Measurements from ENCODE around the gene SPPL2B.

Gene SPPL2B

GRCh38 chr19:2315818-2316353, 12.6 kb upstream of the SPPL2B start:
- H3K9me2 ChIP-seq (replicated peaks; ENCODE audit: insufficient read depth, low read length): no peaks in the 10 kb centered on the region
- H3K36me3 ChIP-seq (ENCODE audit: low read length): no peaks in the 10 kb centered on the region
- H3K27me3 ChIP-seq (ENCODE audit: low read length): no peaks in the 10 kb centered on the region
- H3K9ac ChIP-seq (ENCODE audit: low read length): no peak overlapping the region
- no peak overlapping the region for H3K4me3 ChIP-seq (ENCODE audit: insufficient read depth, low read length, poor library complexity, severe bottlenecking)
- no peaks in the 10 kb centered on the region for H4K20me1 ChIP-seq (ENCODE audit: low read depth, low read length)
- no peak overlapping the region for H2AFZ ChIP-seq (ENCODE audit: low read depth, low read length, severe bottlenecking)
- peaks cover 5% of the 10 kb centered on the region; the same call in 1 of the 2 replicates for H3F3A ChIP-seq (ENCODE audit: insufficient read depth)
- no peak overlapping the region for H3K4me2 ChIP-seq (ENCODE audit: low read depth, low read length, poor library complexity, severe bottlenecking)
- H3K27ac ChIP-seq (ENCODE audit: low read depth, low read length): no peak overlapping the region
- no peaks in the 10 kb centered on the region for H3K79me2 ChIP-seq (ENCODE audit: insufficient read depth, low read length)
- TF ChIP-seq CTCF (IDR thresholded peaks at IDR 0.05; ENCODE audit: insufficient read depth, low read length, poor library complexity, severe bottlenecking): peak; percentile 59
- no peak for TF ChIP-seq EZH2phosphoT487 (conservative IDR thresholded peaks at IDR 0.05; ENCODE audit: low read length)
- H3K9me3 ChIP-seq (ENCODE audit: insufficient read depth, low read length): 0 out of 2 replicates have a peak, but pooled peaks cover 9% of the 10 kb centered on the region

- Histone ChIP-seq H3K9me3 (ENCODE audit: insufficient read depth, low read length) (0 out of 2 replicates have a peak, but pooled peaks cover 9% of the 10 kb centered on the region), H3K9me2 (replicated peaks; ENCODE audit: insufficient read depth, low read length) (no peaks in the 10 kb centered on the region), H4K20me1 (ENCODE audit: low read depth, low read length) (no peaks in the 10 kb centered on the region), H2AFZ (ENCODE audit: low read depth, low read length, severe bottlenecking) (no peak overlapping the region), H3K4me2 (ENCODE audit: low read depth, low read length, poor library complexity, severe bottlenecking) (no peak overlapping the region), H3K79me2 (ENCODE audit: insufficient read depth, low read length) (no peaks in the 10 kb centered on the region), H3F3A (ENCODE audit: insufficient read depth) (peaks cover 5% of the 10 kb centered on the region; the same call in 1 of the 2 replicates), H3K4me3 (ENCODE audit: insufficient read depth, low read length, poor library complexity, severe bottlenecking) (no peak overlapping the region), H3K27ac (ENCODE audit: low read depth, low read length) (no peak overlapping the region), H3K27me3 (ENCODE audit: low read length) (no peaks in the 10 kb centered on the region), H3K9ac (ENCODE audit: low read length) (no peak overlapping the region), H3K36me3 (ENCODE audit: low read length) (no peaks in the 10 kb centered on the region)
- no peak for TF ChIP-seq CTCF (IDR thresholded peaks at IDR 0.05; ENCODE audit: insufficient read depth, low read length, poor library complexity, severe bottlenecking)
- no peak for TF ChIP-seq EZH2phosphoT487 (conservative IDR thresholded peaks at IDR 0.05; ENCODE audit: low read length)
Observed at GRCh38 chr19:2317300-2317699, 11.2 kb upstream of the SPPL2B start.

GRCh38 chr19:2317756-2318155, 10.7 kb upstream of the SPPL2B start:
- Histone ChIP-seq H3K27me3 (ENCODE audit: low read length) (no peaks in the 10 kb centered on the region), H3K27ac (ENCODE audit: low read depth, low read length) (no peak overlapping the region), H3K36me3 (ENCODE audit: low read length) (no peaks in the 10 kb centered on the region), H3K9me3 (ENCODE audit: insufficient read depth, low read length) (0 out of 2 replicates have a peak, but pooled peaks cover 9% of the 10 kb centered on the region), H3K9me2 (replicated peaks; ENCODE audit: insufficient read depth, low read length) (no peaks in the 10 kb centered on the region), H2AFZ (ENCODE audit: low read depth, low read length, severe bottlenecking) (no peak overlapping the region), H3F3A (ENCODE audit: insufficient read depth) (peaks cover 5% of the 10 kb centered on the region; the same call in 1 of the 2 replicates), H3K9ac (ENCODE audit: low read length) (no peak overlapping the region), H3K4me2 (ENCODE audit: low read depth, low read length, poor library complexity, severe bottlenecking) (no peak overlapping the region), H3K79me2 (ENCODE audit: insufficient read depth, low read length) (no peaks in the 10 kb centered on the region), H3K4me3 (ENCODE audit: insufficient read depth, low read length, poor library complexity, severe bottlenecking) (no peak overlapping the region), H4K20me1 (ENCODE audit: low read depth, low read length) (no peaks in the 10 kb centered on the region)
- TF ChIP-seq EZH2phosphoT487 (conservative IDR thresholded peaks at IDR 0.05; ENCODE audit: low read length): no peak

- no peaks in the 10 kb centered on the region for H3K79me2 ChIP-seq (ENCODE audit: insufficient read depth, low read length)
- H3K27ac ChIP-seq (ENCODE audit: low read depth, low read length): no peak overlapping the region
- no peaks in the 10 kb centered on the region for H3K9me2 ChIP-seq (replicated peaks; ENCODE audit: insufficient read depth, low read length)
- 0 out of 2 replicates have a peak, but pooled peaks cover 9% of the 10 kb centered on the region for H3K9me3 ChIP-seq (ENCODE audit: insufficient read depth, low read length)
- no peaks in the 10 kb centered on the region for H3K27me3 ChIP-seq (ENCODE audit: low read length)
- H3K4me2 ChIP-seq (ENCODE audit: low read depth, low read length, poor library complexity, severe bottlenecking): no peak overlapping the region
- no peaks in the 10 kb centered on the region for H3K36me3 ChIP-seq (ENCODE audit: low read length)
- no peak overlapping the region for H2AFZ ChIP-seq (ENCODE audit: low read depth, low read length, severe bottlenecking)
- H3K9ac ChIP-seq (ENCODE audit: low read length): no peak overlapping the region
- H4K20me1 ChIP-seq (ENCODE audit: low read depth, low read length): no peaks in the 10 kb centered on the region
- no peak for TF ChIP-seq EZH2phosphoT487 (conservative IDR thresholded peaks at IDR 0.05; ENCODE audit: low read length)
- TF ChIP-seq CTCF (IDR thresholded peaks at IDR 0.05; ENCODE audit: insufficient read depth, low read length, poor library complexity, severe bottlenecking): no peak
- no peak overlapping the region for H3K4me3 ChIP-seq (ENCODE audit: insufficient read depth, low read length, poor library complexity, severe bottlenecking)
- H3F3A ChIP-seq (ENCODE audit: insufficient read depth): peaks cover 5% of the 10 kb centered on the region; the same call in 1 of the 2 replicates
Observed at GRCh38 chr19:2318923-2319322, 9.6 kb upstream of the SPPL2B start.

Data from SU-DHL-6 (cell line).